ENCODE results near the gene AGAP1. TPM values are rescaled to one million over a fixed set of nuclear protein-coding genes. Genes with fewer than 3 reads are reported as not detected.

Gene AGAP1
- total RNA-seq, 2 experiments from 2014 or later: not detected

DNA sequence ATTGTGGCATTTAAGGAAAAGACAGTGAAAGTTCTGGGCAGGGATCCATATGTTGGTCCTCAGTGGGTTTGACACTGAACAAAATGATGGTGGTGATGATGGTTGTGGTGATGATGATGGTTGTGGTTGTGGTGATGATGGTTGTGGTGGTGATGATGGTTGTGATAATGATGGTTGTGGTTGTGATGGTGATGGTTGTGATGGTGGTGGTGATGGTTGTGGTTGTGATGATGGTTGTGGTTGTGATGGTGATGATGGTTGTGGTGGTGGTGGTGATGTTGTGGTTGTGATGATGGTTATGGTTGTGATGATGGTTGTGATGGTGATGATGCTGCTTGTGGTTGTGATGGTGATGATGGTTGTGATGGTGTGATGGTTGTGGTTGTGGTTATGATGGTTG, 308.7 kb downstream of the AGAP1 start:
- BruUV-seq (replicated peaks): no TSS peak
- no peaks in the 10 kb centered on the region for H3K9me2 ChIP-seq (ENCODE audit: insufficient read depth, low read length)
- H3K36me3 ChIP-seq (ENCODE audit: insufficient read depth, low read length): no peaks in the 10 kb centered on the region
- H4K20me1 ChIP-seq (ENCODE audit: insufficient read depth, low read length): no peaks in the 10 kb centered on the region
- POLR2A ChIA-PET: no interaction called here
- DNase-seq (ENCODE audit: low spot score): no peak
- TF ChIP-seq EZH2phosphoT487 (IDR thresholded peaks at IDR 0.05; ENCODE audit: borderline replicate concordance, low read depth, low read length): no peak
- TF ChIP-seq, protein P1, sequence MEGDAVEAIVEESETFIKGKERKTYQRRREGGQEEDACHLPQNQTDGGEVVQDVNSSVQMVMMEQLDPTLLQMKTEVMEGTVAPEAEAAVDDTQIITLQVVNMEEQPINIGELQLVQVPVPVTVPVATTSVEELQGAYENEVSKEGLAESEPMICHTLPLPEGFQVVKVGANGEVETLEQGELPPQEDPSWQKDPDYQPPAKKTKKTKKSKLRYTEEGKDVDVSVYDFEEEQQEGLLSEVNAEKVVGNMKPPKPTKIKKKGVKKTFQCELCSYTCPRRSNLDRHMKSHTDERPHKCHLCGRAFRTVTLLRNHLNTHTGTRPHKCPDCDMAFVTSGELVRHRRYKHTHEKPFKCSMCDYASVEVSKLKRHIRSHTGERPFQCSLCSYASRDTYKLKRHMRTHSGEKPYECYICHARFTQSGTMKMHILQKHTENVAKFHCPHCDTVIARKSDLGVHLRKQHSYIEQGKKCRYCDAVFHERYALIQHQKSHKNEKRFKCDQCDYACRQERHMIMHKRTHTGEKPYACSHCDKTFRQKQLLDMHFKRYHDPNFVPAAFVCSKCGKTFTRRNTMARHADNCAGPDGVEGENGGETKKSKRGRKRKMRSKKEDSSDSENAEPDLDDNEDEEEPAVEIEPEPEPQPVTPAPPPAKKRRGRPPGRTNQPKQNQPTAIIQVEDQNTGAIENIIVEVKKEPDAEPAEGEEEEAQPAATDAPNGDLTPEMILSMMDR (conservative IDR thresholded peaks at IDR 0.05; ENCODE audit: low read length): no peak
- no peak overlapping the region for H3K4me3 ChIP-seq (ENCODE audit: low read depth, low read length, poor library complexity, severe bottlenecking)
- H3K4me2 ChIP-seq (ENCODE audit: low read length): no peak overlapping the region
- no peaks in the 10 kb centered on the region for H3K4me1 ChIP-seq (ENCODE audit: insufficient read depth, low read length, poor library complexity, severe bottlenecking)
- H3K9me3 ChIP-seq (ENCODE audit: low read length): no peaks in the 10 kb centered on the region
- H3K79me2 ChIP-seq (ENCODE audit: insufficient read depth, low read depth, low read length): no peaks in the 10 kb centered on the region
- CTCF ChIA-PET (ENCODE audit: unreplicated experiment): no interaction called here
- no peak overlapping the region for H2AFZ ChIP-seq (ENCODE audit: low read length)
- H3K27ac ChIP-seq (ENCODE audit: low read depth, low read length, poor library complexity, severe bottlenecking): no peak overlapping the region
- intact Hi-C loops (cut with micrococcal nuclease; ENCODE audit: unreplicated experiment): no loop called here

DNA sequence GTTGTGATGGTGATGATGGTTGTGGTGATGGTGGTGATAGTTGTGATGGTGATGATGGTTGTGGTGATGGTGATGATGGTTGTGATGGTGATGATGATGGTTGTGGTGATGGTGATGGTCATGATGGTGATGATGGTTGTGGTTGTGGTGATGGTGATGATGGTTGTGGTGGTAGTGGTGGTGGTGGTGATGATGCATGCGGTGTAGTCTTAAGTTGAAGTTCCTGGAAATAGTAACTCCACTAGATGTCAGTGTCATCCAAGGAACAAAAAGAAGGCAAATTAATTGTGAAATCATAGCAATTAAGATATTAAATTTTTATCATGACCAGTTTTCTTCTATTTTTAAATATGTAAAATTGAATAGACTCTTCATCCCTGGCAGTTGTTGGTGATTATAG, 309.2 kb downstream of the AGAP1 start:
- no peak for DNase-seq (ENCODE audit: low spot score)
- Histone ChIP-seq H3K79me2 (ENCODE audit: insufficient read depth, low read depth, low read length) (no peaks in the 10 kb centered on the region), H3K9me2 (ENCODE audit: insufficient read depth, low read length) (no peaks in the 10 kb centered on the region), H3K4me3 (ENCODE audit: low read depth, low read length, poor library complexity, severe bottlenecking) (no peak overlapping the region), H3K4me1 (ENCODE audit: insufficient read depth, low read length, poor library complexity, severe bottlenecking) (no peaks in the 10 kb centered on the region), H4K20me1 (ENCODE audit: insufficient read depth, low read length) (no peaks in the 10 kb centered on the region), H2AFZ (ENCODE audit: low read length) (no peak overlapping the region), H3K9me3 (ENCODE audit: low read length) (no peaks in the 10 kb centered on the region), H3K27ac (ENCODE audit: low read depth, low read length, poor library complexity, severe bottlenecking) (no peak overlapping the region), H3K36me3 (ENCODE audit: insufficient read depth, low read length) (no peaks in the 10 kb centered on the region), H3K4me2 (ENCODE audit: low read length) (no peak overlapping the region)
- BruUV-seq (replicated peaks): no TSS peak
- POLR2A ChIA-PET: no interaction called here
- CTCF ChIA-PET (ENCODE audit: unreplicated experiment): no interaction called here
- TF ChIP-seq, protein P1 (conservative IDR thresholded peaks at IDR 0.05; ENCODE audit: low read length): no peak
- TF ChIP-seq EZH2phosphoT487 (IDR thresholded peaks at IDR 0.05; ENCODE audit: borderline replicate concordance, low read depth, low read length): no peak
- intact Hi-C loops (cut with micrococcal nuclease; ENCODE audit: unreplicated experiment): no loop called here

DNA sequence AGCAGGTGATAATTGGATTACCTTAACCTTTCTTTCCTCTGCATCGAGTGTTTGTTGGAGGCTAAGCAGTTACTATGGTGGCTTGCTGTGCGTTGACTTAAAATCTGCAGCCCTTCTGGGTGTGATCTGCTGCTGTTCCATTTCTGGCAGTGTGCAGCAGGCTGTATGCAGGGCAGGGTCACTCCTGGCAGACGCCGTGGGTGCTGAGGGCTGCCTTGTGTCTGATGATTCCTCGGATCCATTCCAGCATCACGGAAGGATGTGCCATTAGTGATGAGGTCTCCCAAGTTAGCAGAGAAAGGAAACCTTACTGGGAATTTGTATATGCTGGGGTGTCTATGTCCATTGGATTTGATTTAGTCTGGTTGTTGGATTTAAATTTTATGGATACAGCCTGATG, 310.8 kb downstream of the AGAP1 start:
- no peaks in the 10 kb centered on the region for H4K20me1 ChIP-seq (ENCODE audit: insufficient read depth, low read length)
- ChIA-PET POLR2A (no interaction called here), CTCF (ENCODE audit: unreplicated experiment) (no interaction called here)
- intact Hi-C loops (cut with micrococcal nuclease; ENCODE audit: unreplicated experiment): no loop called here
- no peaks in the 10 kb centered on the region for H3K4me1 ChIP-seq (ENCODE audit: insufficient read depth, low read length, poor library complexity, severe bottlenecking)
- H3K36me3 ChIP-seq (ENCODE audit: insufficient read depth, low read length): no peaks in the 10 kb centered on the region
- no peaks in the 10 kb centered on the region for H3K79me2 ChIP-seq (ENCODE audit: insufficient read depth, low read depth, low read length)
- no TSS peak for BruUV-seq (replicated peaks)
- H3K4me3 ChIP-seq (ENCODE audit: low read depth, low read length, poor library complexity, severe bottlenecking): no peak overlapping the region
- no peaks in the 10 kb centered on the region for H3K9me2 ChIP-seq (ENCODE audit: insufficient read depth, low read length)
- TF ChIP-seq, protein P1 (conservative IDR thresholded peaks at IDR 0.05; ENCODE audit: low read length): no peak
- TF ChIP-seq EZH2phosphoT487 (IDR thresholded peaks at IDR 0.05; ENCODE audit: borderline replicate concordance, low read depth, low read length): no peak
- no peaks in the 10 kb centered on the region for H3K9me3 ChIP-seq (ENCODE audit: low read length)
- no peak overlapping the region for H2AFZ ChIP-seq (ENCODE audit: low read length)
- H3K4me2 ChIP-seq (ENCODE audit: low read length): no peak overlapping the region
- no peak overlapping the region for H3K27ac ChIP-seq (ENCODE audit: low read depth, low read length, poor library complexity, severe bottlenecking)
- DNase-seq (ENCODE audit: low spot score): no peak

Data from OCI-LY7 (cell line).